SH-SY5Y (cell line): ENCODE results near the gene UHRF1.

Source experiments
- GATA2 ChIP-seq: IDR thresholded peaks from 2 replicates; pipeline ENCODE4 v1.6.1; 2011; ENCODE audit warnings: mild to moderate bottlenecking, low read depth, low read length
- GATA3 ChIP-seq: IDR thresholded peaks from 2 replicates; pipeline ENCODE4 v1.6.1; 2011; ENCODE audit warnings: low read depth, mild to moderate bottlenecking, low read length, moderate library complexity

DNA sequence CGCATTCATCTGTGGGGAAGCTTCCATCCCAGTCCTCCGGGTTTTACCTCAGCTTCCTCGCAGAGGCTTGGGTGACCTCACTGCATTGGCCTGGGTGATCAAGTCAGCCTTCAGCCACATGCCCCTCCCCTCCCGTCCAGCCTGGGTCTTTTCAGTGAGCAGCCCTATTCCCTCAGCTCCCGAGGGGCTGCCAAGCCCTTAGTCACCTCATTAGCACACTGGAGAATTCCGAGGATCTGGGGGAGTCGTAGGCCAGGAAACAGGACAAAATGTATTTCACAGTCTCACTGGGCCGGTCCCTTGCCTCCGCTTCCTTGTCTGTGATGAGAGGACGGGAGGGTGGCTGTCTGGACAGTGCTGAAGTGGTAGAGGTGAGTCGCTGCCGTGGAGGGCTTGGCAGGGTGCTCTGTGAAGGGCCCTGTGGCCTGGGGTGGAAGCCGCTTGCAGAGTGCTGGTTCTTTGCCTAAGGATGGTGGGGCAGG lies 79.5 kb downstream of the UHRF1 start:
- no peak for TF ChIP-seq GATA2
- no peak for TF ChIP-seq GATA3
